Neuronal stem cell (in vitro differentiated cells): ENCODE data around the gene THAP12.

Experiments used
- DNase-seq: peaks from one replicate; pipeline ENCODE4 v3.0.0-alpha.2; 2013; ENCODE audit warnings: low spot score
- H2AFZ ChIP-seq: one replicate; pipeline ENCODE4 v1.6.1; 2013; ENCODE audit warnings: mild to moderate bottlenecking, low read length, inconsistent platforms
- H2AK5ac ChIP-seq: 2 replicates; pipeline ENCODE4 v1.6.1; 2013; ENCODE audit warnings: low read depth, mild to moderate bottlenecking, inconsistent platforms, low read length, moderate library complexity, mixed read lengths
- H2BK120ac ChIP-seq: 2 replicates; pipeline ENCODE4 v1.6.1; 2013; ENCODE audit warnings: low read depth, mild to moderate bottlenecking, inconsistent platforms, low read length, moderate library complexity, mixed read lengths
- H2BK12ac ChIP-seq: one replicate; pipeline ENCODE4 v1.6.1; 2013; ENCODE audit warnings: low read length, inconsistent platforms
- H2BK15ac ChIP-seq: 2 replicates; pipeline ENCODE4 v1.6.1; 2013; ENCODE audit warnings: mild to moderate bottlenecking, low read length, inconsistent platforms, mixed read lengths
- H2BK5ac ChIP-seq: one replicate; pipeline ENCODE4 v1.6.1; 2013; ENCODE audit warnings: inconsistent platforms, mild to moderate bottlenecking, low read length, moderate library complexity
- H3K14ac ChIP-seq: one replicate; pipeline ENCODE4 v1.6.1; 2013; ENCODE audit warnings: low read length, inconsistent platforms
- H3K18ac ChIP-seq: 2 replicates; pipeline ENCODE4 v1.6.1; 2013; ENCODE audit warnings: low read length, inconsistent platforms
- H3K23ac ChIP-seq: 2 replicates; pipeline ENCODE4 v1.6.1; 2013; ENCODE audit warnings: low read depth, mild to moderate bottlenecking, mixed read lengths, low read length, inconsistent platforms; ENCODE audit not compliant: poor library complexity
- H3K27ac ChIP-seq: replicated peaks from 3 replicates; pipeline ENCODE4 v1.5.1; 2013; ENCODE audit warnings: low read length, inconsistent platforms
- H3K27me3 ChIP-seq, 3 experiments: 2 replicates each; pipeline ENCODE4 v1.6.1; 2013; ENCODE audit warnings: low read length in 3 of 3, mild to moderate bottlenecking in 2 of 3, inconsistent platforms in 1 of 3, low read depth in 1 of 3, mixed read lengths in 1 of 3, moderate library complexity in 1 of 3; ENCODE audit not compliant: control insufficient read depth in 3 of 3, insufficient read depth in 3 of 3
- H3K36me3 ChIP-seq, 2 donors: replicated peaks in 1 of 2; 2 replicates each; pipeline ENCODE4 v1.6.1; 2013; ENCODE audit warnings: low read length in 2 of 2; ENCODE audit not compliant: control insufficient read depth in 2 of 2, insufficient read depth in 2 of 2
- H3K4ac ChIP-seq: 2 replicates; pipeline ENCODE4 v1.6.1; 2013; ENCODE audit warnings: inconsistent platforms, mild to moderate bottlenecking, low read length, moderate library complexity
- H3K4me1 ChIP-seq, 2 donors: 1 replicate in 1 of 2; 2 replicates in 1 of 2; pipeline ENCODE4 v1.6.1; 2013; ENCODE audit warnings: low read length in 2 of 2, low read depth in 1 of 2; ENCODE audit not compliant: control insufficient read depth in 2 of 2, insufficient read depth in 1 of 2
- H3K4me2 ChIP-seq: one replicate; pipeline ENCODE4 v1.6.1; 2013; ENCODE audit warnings: mild to moderate bottlenecking, low read length, inconsistent platforms; ENCODE audit not compliant: insufficient read depth, poor library complexity, severe bottlenecking
- H3K4me3 ChIP-seq, 2 donors: 2 replicates each; pipeline ENCODE4 v1.5.1; 2013; ENCODE audit warnings: low read length in 2 of 2, mild to moderate bottlenecking in 2 of 2, inconsistent platforms in 1 of 2, moderate library complexity in 1 of 2
- H3K79me1 ChIP-seq: one replicate; pipeline ENCODE4 v1.6.1; 2013; ENCODE audit warnings: low read depth, mild to moderate bottlenecking, inconsistent platforms, low read length, moderate library complexity
- H3K9ac ChIP-seq: one replicate; pipeline ENCODE4 v1.6.1; 2013; ENCODE audit warnings: mild to moderate bottlenecking, low read depth, low read length, inconsistent platforms; ENCODE audit not compliant: poor library complexity
- H3K9me3 ChIP-seq, 2 donors: replicated peaks in 1 of 2; 2 replicates each; pipeline versions ENCODE3 to v1.6.1; 2013; ENCODE audit warnings: low read length in 2 of 2, mild to moderate bottlenecking in 2 of 2, inconsistent platforms in 1 of 2, low read depth in 1 of 2, mixed read lengths in 1 of 2, moderate library complexity in 1 of 2; ENCODE audit not compliant: control insufficient read depth in 2 of 2, insufficient read depth in 1 of 2
- H4K8ac ChIP-seq: one replicate; pipeline ENCODE4 v1.6.1; 2013; ENCODE audit warnings: low read depth, mild to moderate bottlenecking, inconsistent platforms, low read length, moderate library complexity
- H4K91ac ChIP-seq: one replicate; pipeline ENCODE4 v1.6.1; 2013; ENCODE audit warnings: low read length, low read depth, mild to moderate bottlenecking, inconsistent platforms; ENCODE audit not compliant: poor library complexity
- WGBS, 2 donors: extraction: QIAGEN DNeasy Blood & Tissue Kit; methylation state at CpG; one replicate each; pipeline ENCODE4 v1.1.7; 2013; ENCODE audit warnings: missing lambda C conversion rate in 2 of 2, mixed read lengths in 1 of 2; ENCODE audit not compliant: insufficient read length in 2 of 2, insufficient replicate concordance in 1 of 2; ENCODE audit errors: extremely low coverage in 2 of 2; 5-methylcytosine and 5-hydroxymethylcytosine counted together

Gene THAP12

GRCh38 chr11:76391811-76392475 lies 11.0 kb upstream of the THAP12 start:
- DNase-seq: no peak
- WGBS, 2 donors: no CpG with 5 or more reads among the region's 7 CpGs
- H3K4me1 ChIP-seq: no peaks in the 10 kb centered on the region
- H3K9me3 ChIP-seq: no peaks in the 10 kb centered on the region
- no peak overlapping the region for H3K23ac ChIP-seq
- no peak overlapping the region for H2AK5ac ChIP-seq
- H3K36me3 ChIP-seq: no peaks in the 10 kb centered on the region
- H3K9ac ChIP-seq: no peak overlapping the region
- H2BK12ac ChIP-seq: no peak overlapping the region
- no peaks in the 10 kb centered on the region for H3K27me3 ChIP-seq
- no peak overlapping the region for H4K91ac ChIP-seq
- no peak overlapping the region for H3K4me2 ChIP-seq
- no peak overlapping the region for H2BK5ac ChIP-seq
- no peak overlapping the region for H2AFZ ChIP-seq
- no peak overlapping the region for H2BK120ac ChIP-seq
- no peak overlapping the region for H3K4me3 ChIP-seq
- no peak overlapping the region for H2BK15ac ChIP-seq
- no peak overlapping the region for H3K14ac ChIP-seq
- H3K79me1 ChIP-seq: no peaks in the 10 kb centered on the region
- H3K18ac ChIP-seq: no peak overlapping the region
- no peak overlapping the region for H3K27ac ChIP-seq
- no peak overlapping the region for H3K4ac ChIP-seq
- H4K8ac ChIP-seq: no peak overlapping the region

- H3K18ac ChIP-seq: no peak overlapping the region
- H3K27ac ChIP-seq: no peak overlapping the region
- H3K4me1 ChIP-seq: no peaks in the 10 kb centered on the region
- H3K4ac ChIP-seq: no peak overlapping the region
- no peaks in the 10 kb centered on the region for H3K9me3 ChIP-seq
- no peaks in the 10 kb centered on the region for H3K36me3 ChIP-seq
- no peak overlapping the region for H2BK5ac ChIP-seq
- H4K8ac ChIP-seq: no peak overlapping the region
- H4K91ac ChIP-seq: no peak overlapping the region
- H3K79me1 ChIP-seq: no peaks in the 10 kb centered on the region
- H3K23ac ChIP-seq: no peak overlapping the region
- no peak overlapping the region for H2BK12ac ChIP-seq
- H2BK15ac ChIP-seq: no peak overlapping the region
- no peak overlapping the region for H2BK120ac ChIP-seq
- H3K9ac ChIP-seq: no peak overlapping the region
- WGBS, 2 donors: no CpG with 5 or more reads among the region's 6 CpGs
- H2AK5ac ChIP-seq: no peak overlapping the region
- no peak overlapping the region for H3K4me3 ChIP-seq
- no peak overlapping the region for H3K14ac ChIP-seq
- no peak for DNase-seq
- H2AFZ ChIP-seq: no peak overlapping the region
- H3K27me3 ChIP-seq: no peaks in the 10 kb centered on the region
- H3K4me2 ChIP-seq: no peak overlapping the region
These were observed 10.1 kb upstream of the THAP12 start for GRCh38 chr11:76391021-76391420.

- WGBS, 2 donors: no CpG with 5 or more reads among the region's 2 CpGs
- Histone ChIP-seq H3K18ac (no peak overlapping the region), H3K4me3 (no peak overlapping the region), H3K4ac (no peak overlapping the region), H2BK5ac (no peak overlapping the region), H2AFZ (no peak overlapping the region), H4K8ac (no peak overlapping the region), H3K4me1 (peaks cover 0 to 2% of the 10 kb centered on the region in 2 donors), H3K4me2 (no peak overlapping the region), H3K79me1 (no peaks in the 10 kb centered on the region), H2AK5ac (no peak overlapping the region), H3K9me3 (no peaks in the 10 kb centered on the region), H3K9ac (no peak overlapping the region), H3K14ac (no peak overlapping the region), H3K23ac (no peak overlapping the region), H2BK120ac (no peak overlapping the region), H3K27me3 (no peaks in the 10 kb centered on the region), H4K91ac (no peak overlapping the region), H2BK15ac (no peak overlapping the region), H2BK12ac (no peak overlapping the region), H3K36me3 (peaks cover 2 to 16% of the 10 kb centered on the region in 2 donors), H3K27ac (no peak overlapping the region)
- DNase-seq: no peak
These were observed 7.5 kb upstream of the THAP12 start for GRCh38 chr11:76388408-76388807.

DNA sequence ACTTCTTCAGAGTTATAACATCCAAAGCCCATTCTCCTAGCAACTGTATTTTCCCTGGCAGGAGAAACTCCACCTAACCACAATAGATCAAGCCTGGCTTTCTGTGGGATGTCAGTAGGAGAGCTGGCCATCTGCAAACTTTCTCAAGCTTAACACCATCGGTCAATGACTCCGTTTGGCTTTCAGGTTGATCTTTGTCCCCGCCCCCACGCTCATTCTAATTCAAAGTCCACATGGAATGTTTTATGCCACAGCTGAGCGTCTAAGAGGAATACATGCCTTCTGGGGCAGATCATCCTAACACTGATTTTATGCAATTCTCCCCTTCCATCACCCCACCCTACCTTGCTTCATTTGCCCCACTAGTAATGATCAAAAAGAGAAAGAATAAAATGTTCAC lies 5.0 kb upstream of the THAP12 start:
- no peak overlapping the region for H3K27ac ChIP-seq
- no peak overlapping the region for H3K14ac ChIP-seq
- H2BK12ac ChIP-seq: no peak overlapping the region
- no peak overlapping the region for H2AFZ ChIP-seq
- no peak overlapping the region for H2BK120ac ChIP-seq
- H3K4me1 ChIP-seq: peaks cover 0 to 13% of the 10 kb centered on the region in 2 donors
- no peak overlapping the region for H2BK5ac ChIP-seq
- H3K23ac ChIP-seq: no peak overlapping the region
- H3K4me2 ChIP-seq: no peak overlapping the region
- no peak overlapping the region for H4K8ac ChIP-seq
- H3K36me3 ChIP-seq: peaks cover 2 to 28% of the 10 kb centered on the region in 2 donors
- no peak overlapping the region for H3K4ac ChIP-seq
- WGBS, 2 donors: no CpG with 5 or more reads among the region's 5 CpGs
- no peak overlapping the region for H3K4me3 ChIP-seq
- no peaks in the 10 kb centered on the region for H3K27me3 ChIP-seq
- H3K18ac ChIP-seq: no peak overlapping the region
- H2AK5ac ChIP-seq: no peak overlapping the region
- no peak overlapping the region for H4K91ac ChIP-seq
- no peak overlapping the region for H2BK15ac ChIP-seq
- no peak overlapping the region for H3K9ac ChIP-seq
- DNase-seq: no peak
- H3K9me3 ChIP-seq: peaks cover 0 to 7% of the 10 kb centered on the region in 2 donors
- peaks cover 4% of the 10 kb centered on the region for H3K79me1 ChIP-seq
